SU-DHL-6 (cell line): ENCODE measurements around the gene PRTN3.

Experiments used
- H2AFZ ChIP-seq: fragments of 200-600 bp; sonication (generic); 2 replicates; pipeline ENCODE4 v1.6.1; 2014; ENCODE audit warnings: low read depth, mild to moderate bottlenecking, moderate library complexity, mixed read lengths, antibody characterized with exemption, low read length; ENCODE audit not compliant: severe bottlenecking
- H3F3A ChIP-seq: fragments of 200-600 bp; shearing (Covaris generic); 2 replicates; pipeline ENCODE4 v1.6.0; 2016; ENCODE audit warnings: antibody characterized with exemption, mild to moderate bottlenecking; ENCODE audit not compliant: insufficient read depth
- H3K27ac ChIP-seq: fragments of 200-600 bp; sonication (generic); 2 replicates; pipeline ENCODE4 v1.5.1; 2016; ENCODE audit warnings: low read depth, mild to moderate bottlenecking, low read length, moderate library complexity, mixed read lengths
- H3K27me3 ChIP-seq: fragments of 200-600 bp; sonication (generic), shearing (Covaris generic); 2 replicates; pipeline ENCODE4 v1.6.0; 2014; ENCODE audit warnings: mild to moderate bottlenecking, low read length
- H3K36me3 ChIP-seq: fragments of 200-600 bp; sonication (generic); 2 replicates; pipeline ENCODE4 v1.6.1; 2014; ENCODE audit warnings: mild to moderate bottlenecking, low read length, mixed read lengths
- H3K4me2 ChIP-seq: fragments of 300-600, 200-600 bp; shearing (Covaris generic), sonication (generic); 2 replicates; pipeline ENCODE4 v1.6.0; 2014; ENCODE audit warnings: low read length, low read depth, mild to moderate bottlenecking; ENCODE audit not compliant: poor library complexity, severe bottlenecking
- H3K4me3 ChIP-seq: fragments of 200-600 bp; sonication (generic); 2 replicates; pipeline ENCODE4 v1.5.1; 2014; ENCODE audit warnings: antibody characterized with exemption, low read length, mild to moderate bottlenecking, mixed read lengths; ENCODE audit not compliant: insufficient read depth, poor library complexity, severe bottlenecking
- H3K79me2 ChIP-seq: fragments of 200-600 bp; sonication (generic); 2 replicates; pipeline ENCODE4 v1.6.1; 2014; ENCODE audit warnings: mild to moderate bottlenecking, low read length, moderate library complexity; ENCODE audit not compliant: insufficient read depth
- H3K9ac ChIP-seq: fragments of 200-600 bp; sonication (generic); 2 replicates; pipeline ENCODE4 v1.7.0; 2014; ENCODE audit warnings: mild to moderate bottlenecking, low read length
- H3K9me2 ChIP-seq: fragments of 200-600 bp; sonication (generic); replicated peaks from 2 replicates; pipeline ENCODE4 v1.6.1; 2014; ENCODE audit warnings: low read length; ENCODE audit not compliant: insufficient read depth
- H3K9me3 ChIP-seq: fragments of 200-600 bp; sonication (generic); 2 replicates; pipeline ENCODE4 v1.6.1; 2014; ENCODE audit warnings: low read length, mixed read lengths; ENCODE audit not compliant: insufficient read depth
- H4K20me1 ChIP-seq: fragments of 200-600 bp; sonication (generic); 2 replicates; pipeline ENCODE4 v1.6.1; 2014; ENCODE audit warnings: low read depth, mild to moderate bottlenecking, antibody characterized with exemption, low read length, moderate library complexity, mixed read lengths
- CTCF ChIP-seq: fragments of 200-600 bp; sonication (generic); IDR thresholded peaks from one replicate; pipeline ENCODE4 v1.5.1; 2017; ENCODE audit warnings: antibody characterized with exemption, mild to moderate bottlenecking, low read length, moderate library complexity; ENCODE audit not compliant: insufficient read depth, poor library complexity, severe bottlenecking
- EZH2phosphoT487 ChIP-seq: fragments of 200-600 bp; sonication (generic), shearing (Covaris generic); conservative IDR thresholded peaks from 2 replicates; pipeline ENCODE4 v1.6.1; 2018; ENCODE audit warnings: mild to moderate bottlenecking, antibody characterized with exemption, low read length, moderate library complexity, mixed read lengths

The PRTN3 gene

GRCh38 chr19:824885-825284, 15.9 kb upstream of the PRTN3 start:
- H3K36me3 ChIP-seq, result no peaks in the 10 kb centered on the region
- no peaks in the 10 kb centered on the region for H3F3A ChIP-seq
- H2AFZ ChIP-seq, result no peak overlapping the region
- no peaks in the 10 kb centered on the region for H3K79me2 ChIP-seq
- no peaks in the 10 kb centered on the region for H3K9me2 ChIP-seq
- H3K27ac ChIP-seq, result no peak overlapping the region
- TF ChIP-seq EZH2phosphoT487 (no peak), CTCF (no peak)
- H3K4me2 ChIP-seq, result no peak overlapping the region
- no peaks in the 10 kb centered on the region for H3K9me3 ChIP-seq
- no peak overlapping the region for H3K9ac ChIP-seq
- no peaks in the 10 kb centered on the region for H3K27me3 ChIP-seq
- H3K4me3 ChIP-seq, result no peak overlapping the region
- no peaks in the 10 kb centered on the region for H4K20me1 ChIP-seq

DNA sequence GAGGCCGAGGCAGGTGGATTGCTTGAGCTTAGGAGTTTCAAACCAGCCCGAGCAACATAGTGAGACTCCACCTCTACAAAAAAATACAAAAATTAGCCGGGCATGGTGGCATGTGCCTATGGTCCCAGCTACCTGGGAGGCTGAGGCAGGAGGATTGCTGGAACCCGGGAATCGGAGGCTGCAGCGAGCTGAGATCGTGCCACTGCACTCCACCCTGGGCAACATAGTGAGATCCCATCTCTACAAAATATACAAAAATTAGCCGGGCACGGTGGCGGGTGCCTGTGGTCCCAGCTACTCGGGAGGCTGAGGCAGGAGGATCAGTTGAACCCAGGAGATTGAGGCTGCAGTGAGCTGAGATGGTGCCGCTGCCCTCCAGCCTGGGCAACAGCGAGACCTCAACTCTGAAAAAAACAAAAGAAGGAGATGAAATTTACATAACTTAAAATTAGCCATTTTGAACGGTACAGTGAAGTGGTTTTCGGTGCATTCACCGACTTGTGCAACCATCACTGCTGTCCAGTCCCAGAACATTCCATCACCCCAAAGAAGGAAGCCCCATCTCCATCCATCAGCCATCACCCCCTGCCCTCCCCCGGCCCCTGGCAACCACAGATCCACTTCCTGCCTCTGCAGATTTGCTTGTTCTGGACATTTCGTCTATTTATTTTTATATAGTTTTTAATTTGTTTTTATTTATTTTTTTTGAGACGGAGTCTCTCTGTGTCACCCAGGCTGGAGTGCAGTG, 14.7 kb upstream of the PRTN3 start:
- TF ChIP-seq EZH2phosphoT487 (no peak), CTCF (no peak)
- Histone ChIP-seq H2AFZ (no peak overlapping the region), H3K4me3 (no peak overlapping the region), H3K27me3 (no peaks in the 10 kb centered on the region), H3K27ac (no peak overlapping the region), H3K79me2 (no peaks in the 10 kb centered on the region), H3K36me3 (no peaks in the 10 kb centered on the region), H4K20me1 (no peaks in the 10 kb centered on the region), H3K9ac (no peak overlapping the region), H3K9me2 (no peaks in the 10 kb centered on the region), H3F3A (no peaks in the 10 kb centered on the region), H3K9me3 (no peaks in the 10 kb centered on the region), H3K4me2 (no peak overlapping the region)

DNA sequence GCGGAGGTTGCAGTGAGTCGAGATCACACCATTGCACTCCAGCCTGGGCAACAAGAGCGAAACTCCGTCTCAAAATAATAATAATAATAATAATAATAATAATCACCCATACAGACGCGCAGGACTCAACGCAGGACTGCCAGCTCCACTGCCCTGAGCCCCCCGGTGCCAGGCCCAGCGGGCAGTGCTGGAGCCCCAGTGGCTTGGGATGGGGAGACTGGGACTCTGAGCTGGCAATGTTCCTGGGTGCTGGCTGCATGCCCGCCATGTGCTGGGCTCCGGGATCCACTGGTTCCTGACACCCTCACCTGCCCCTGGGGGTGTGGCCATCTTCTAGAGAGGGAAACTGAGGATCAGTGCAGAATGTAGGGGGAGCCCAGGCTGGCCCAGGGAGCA, 13.5 kb upstream of the PRTN3 start:
- no peaks in the 10 kb centered on the region for H3K36me3 ChIP-seq
- H3K9me2 ChIP-seq, result no peaks in the 10 kb centered on the region
- H3K79me2 ChIP-seq, result no peaks in the 10 kb centered on the region
- no peaks in the 10 kb centered on the region for H3F3A ChIP-seq
- H3K4me3 ChIP-seq, result no peak overlapping the region
- H3K9ac ChIP-seq, result no peak overlapping the region
- H3K27me3 ChIP-seq, result no peaks in the 10 kb centered on the region
- no peaks in the 10 kb centered on the region for H3K9me3 ChIP-seq
- H3K27ac ChIP-seq, result no peak overlapping the region
- no peak overlapping the region for H3K4me2 ChIP-seq
- no peaks in the 10 kb centered on the region for H4K20me1 ChIP-seq
- H2AFZ ChIP-seq, result no peak overlapping the region
- TF ChIP-seq EZH2phosphoT487 (no peak), CTCF (no peak)
